Mesothelial cell of epicardium (in vitro differentiated cells): ENCODE measurements around the gene TACC3. TPM values are rescaled to one million over a fixed set of nuclear protein-coding genes. Genes with fewer than 3 reads are reported as not detected.

Source experiments
- DNase-seq, 2 experiments: peaks; one replicate each; pipeline ENCODE4 v3.0.0; 2021; ENCODE audit warnings: low spot score in 2 of 2; ENCODE audit not compliant: unreplicated experiment in 2 of 2
- H3K27ac Mint-ChIP-seq: 2 replicates; pipeline ENCODE4 v1.8.0; 2021; ENCODE audit warnings: mixed read lengths
- H3K27me3 Mint-ChIP-seq: 2 replicates; pipeline ENCODE4 v1.8.0; 2021; ENCODE audit warnings: low read depth, mixed read lengths
- H3K36me3 Mint-ChIP-seq: 2 replicates; pipeline ENCODE4 v1.8.0; 2021; ENCODE audit warnings: mixed read lengths
- H3K4me1 Mint-ChIP-seq: 2 replicates; pipeline ENCODE4 v1.8.0; 2021; ENCODE audit warnings: mixed read lengths
- H3K4me3 Mint-ChIP-seq: 2 replicates; pipeline ENCODE4 v1.8.0; 2021; ENCODE audit warnings: mild to moderate bottlenecking, moderate library complexity, mixed read lengths
- H3K9me3 Mint-ChIP-seq: 2 replicates; pipeline ENCODE4 v1.8.0; 2021; ENCODE audit warnings: mixed read lengths
- total RNA-seq: library from RNA; stranded (reverse); gene quantifications from 3 replicates; pipeline ENCODE4 v1.2.1, GENCODE V29; 2021
- TF ChIP-seq, protein P1 (sequence below): fragments of 200-600 bp; sonication (generic); IDR thresholded peaks from one replicate; pipeline ENCODE4 v1.5.0; 2021; ENCODE audit warnings: antibody characterized with exemption; ENCODE audit not compliant: unreplicated experiment

TACC3 gene
- total RNA-seq, 1 donor from 2014 or later = 45.3 TPM

DNA sequence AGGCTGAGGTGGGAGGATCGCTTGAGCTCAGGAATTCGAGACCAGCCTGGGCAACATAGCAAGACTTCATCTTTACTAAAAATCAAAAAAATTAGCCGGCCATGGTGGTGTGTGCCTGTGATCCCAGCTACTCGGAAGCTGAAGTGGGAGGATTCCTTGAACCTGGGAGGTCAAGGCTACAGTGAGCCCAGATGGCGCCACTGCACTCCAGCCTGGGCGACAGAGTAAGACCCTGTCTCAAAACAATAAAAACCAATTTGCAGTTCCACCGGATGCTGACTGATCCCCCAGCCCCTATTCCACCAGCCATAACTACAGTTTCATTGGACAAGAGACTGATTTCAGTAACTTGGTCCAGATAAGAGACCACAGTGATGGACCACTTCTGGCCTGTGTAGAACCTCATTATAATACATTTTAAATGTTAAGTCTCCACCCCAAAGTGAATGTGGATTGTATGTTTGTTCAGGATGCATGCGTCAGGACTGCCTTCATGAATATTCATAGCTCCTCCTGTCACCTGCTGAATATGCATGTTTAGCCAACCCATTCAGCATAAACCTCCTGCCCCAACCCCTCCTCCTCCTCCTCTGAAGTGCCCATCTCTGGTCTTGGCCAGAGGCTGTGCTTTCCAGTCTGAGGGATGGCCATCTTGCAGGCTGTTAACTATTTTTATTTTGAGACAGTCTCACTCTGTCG, 6.9 kb upstream of the TACC3 start:
- no peaks in the 10 kb centered on the region for H3K9me3 Mint-ChIP-seq
- TF ChIP-seq, protein P1, sequence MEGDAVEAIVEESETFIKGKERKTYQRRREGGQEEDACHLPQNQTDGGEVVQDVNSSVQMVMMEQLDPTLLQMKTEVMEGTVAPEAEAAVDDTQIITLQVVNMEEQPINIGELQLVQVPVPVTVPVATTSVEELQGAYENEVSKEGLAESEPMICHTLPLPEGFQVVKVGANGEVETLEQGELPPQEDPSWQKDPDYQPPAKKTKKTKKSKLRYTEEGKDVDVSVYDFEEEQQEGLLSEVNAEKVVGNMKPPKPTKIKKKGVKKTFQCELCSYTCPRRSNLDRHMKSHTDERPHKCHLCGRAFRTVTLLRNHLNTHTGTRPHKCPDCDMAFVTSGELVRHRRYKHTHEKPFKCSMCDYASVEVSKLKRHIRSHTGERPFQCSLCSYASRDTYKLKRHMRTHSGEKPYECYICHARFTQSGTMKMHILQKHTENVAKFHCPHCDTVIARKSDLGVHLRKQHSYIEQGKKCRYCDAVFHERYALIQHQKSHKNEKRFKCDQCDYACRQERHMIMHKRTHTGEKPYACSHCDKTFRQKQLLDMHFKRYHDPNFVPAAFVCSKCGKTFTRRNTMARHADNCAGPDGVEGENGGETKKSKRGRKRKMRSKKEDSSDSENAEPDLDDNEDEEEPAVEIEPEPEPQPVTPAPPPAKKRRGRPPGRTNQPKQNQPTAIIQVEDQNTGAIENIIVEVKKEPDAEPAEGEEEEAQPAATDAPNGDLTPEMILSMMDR = no peak
- H3K36me3 Mint-ChIP-seq = peaks cover 5% of the 10 kb centered on the region
- peaks cover 32% of the 10 kb centered on the region for H3K4me1 Mint-ChIP-seq
- no peaks in the 10 kb centered on the region for H3K27me3 Mint-ChIP-seq
- DNase-seq = no peak
- no peak overlapping the region for H3K4me3 Mint-ChIP-seq
- H3K27ac Mint-ChIP-seq = no peak overlapping the region

DNA sequence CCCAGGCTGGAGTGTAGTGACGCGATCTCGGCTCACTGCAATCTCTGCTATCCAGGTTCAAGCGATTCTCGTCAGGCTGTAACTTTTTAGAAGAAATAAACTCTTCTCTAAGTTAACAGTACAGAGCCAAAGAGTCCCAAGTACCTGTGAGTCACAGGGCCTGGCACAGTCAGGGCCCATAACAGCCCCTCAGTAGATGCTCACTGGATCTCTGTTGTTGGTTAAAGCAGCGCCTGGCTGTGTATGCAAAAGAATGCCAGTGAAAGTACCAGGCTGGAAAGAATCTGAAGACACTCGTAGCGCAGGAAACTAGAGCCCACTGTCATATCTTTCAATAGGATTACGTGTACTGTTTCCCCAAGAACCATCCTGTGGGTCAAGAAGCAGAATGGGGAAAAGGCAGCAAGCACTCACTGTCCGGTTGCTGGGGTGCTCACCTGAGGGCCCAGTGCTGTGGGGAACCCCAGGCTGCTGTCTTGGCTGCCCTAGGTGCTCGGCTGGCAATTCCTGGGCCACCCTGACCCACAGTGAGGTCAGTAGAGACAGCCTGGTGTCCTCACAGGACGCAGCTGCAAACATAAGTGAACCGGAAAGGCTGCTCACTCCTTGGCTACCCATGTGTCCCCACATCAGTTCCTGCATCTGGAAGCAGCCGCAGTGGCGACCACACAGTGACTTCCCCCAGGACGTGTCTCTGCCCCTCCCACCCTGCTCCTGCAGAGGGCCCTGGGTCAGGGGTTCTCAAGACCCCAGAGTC, 6.1 kb upstream of the TACC3 start:
- Mint-ChIP-seq H3K36me3 (peaks cover under 1% of the 10 kb centered on the region), H3K9me3 (no peaks in the 10 kb centered on the region), H3K4me3 (no peak overlapping the region), H3K27me3 (no peaks in the 10 kb centered on the region), H3K27ac (no peak overlapping the region), H3K4me1 (peaks cover 29% of the 10 kb centered on the region)
- DNase-seq = no peak
- TF ChIP-seq, protein P1 = no peak

- Mint-ChIP-seq H3K36me3 (no peaks in the 10 kb centered on the region), H3K4me1 (peaks cover 23% of the 10 kb centered on the region), H3K27ac (no peak overlapping the region), H3K9me3 (no peaks in the 10 kb centered on the region), H3K27me3 (no peaks in the 10 kb centered on the region), H3K4me3 (no peak overlapping the region)
- TF ChIP-seq, protein P1 = no peak
- DNase-seq = no peak
Measured at GRCh38 chr4:1716065-1716945, 5.0 kb upstream of the TACC3 start.

DNA sequence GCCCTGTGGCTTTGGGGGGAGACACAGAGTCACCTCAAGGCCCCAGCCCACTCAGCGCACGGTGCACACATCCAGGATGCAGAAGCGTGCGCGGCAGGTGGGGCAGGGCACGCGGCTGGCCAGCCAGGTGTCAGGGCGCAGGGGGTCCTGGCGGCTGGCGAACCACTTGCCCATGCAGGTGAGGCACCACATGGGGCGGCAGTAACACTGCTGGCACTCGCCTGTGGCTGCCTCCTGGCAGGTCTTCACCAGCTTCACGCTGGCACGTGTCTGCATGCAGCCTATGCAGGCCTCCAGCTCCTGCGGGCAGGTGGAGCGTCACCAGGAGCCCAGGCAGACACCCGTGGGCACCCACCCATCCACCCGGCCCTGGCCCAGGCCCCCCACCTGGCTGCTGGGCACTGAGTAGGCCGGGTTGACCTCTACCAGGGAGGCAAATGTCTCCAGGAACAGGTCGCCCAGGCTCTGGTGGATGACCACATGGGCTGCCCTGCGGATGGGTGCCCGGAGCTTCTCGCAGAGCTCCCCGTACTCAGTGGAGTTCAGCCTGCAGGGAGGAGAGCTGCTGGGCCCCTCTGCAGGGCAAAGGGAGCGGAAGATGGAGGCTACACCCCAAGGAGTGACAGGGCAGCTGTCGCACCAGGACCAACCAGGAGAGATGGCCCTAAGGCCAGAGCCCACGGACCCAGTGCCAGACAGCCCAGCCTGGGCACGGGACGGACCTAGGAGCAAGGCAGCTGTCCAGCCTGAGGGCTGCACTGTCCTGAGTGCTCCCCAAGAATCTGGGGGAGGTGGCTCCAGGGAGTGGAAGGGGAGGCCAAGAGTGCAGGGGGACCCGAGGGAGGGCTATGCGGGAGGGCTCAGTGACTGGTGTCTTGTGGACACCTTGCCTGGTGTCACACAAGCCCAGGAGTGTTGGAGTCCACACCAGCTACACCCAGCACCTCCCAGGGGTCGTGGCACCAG, 3.9 kb upstream of the TACC3 start:
- H3K27me3 Mint-ChIP-seq = no peaks in the 10 kb centered on the region
- TF ChIP-seq, protein P1 = no peak
- no peak overlapping the region for H3K27ac Mint-ChIP-seq
- peaks cover 27% of the 10 kb centered on the region for H3K4me1 Mint-ChIP-seq
- no peak for DNase-seq
- no peaks in the 10 kb centered on the region for H3K36me3 Mint-ChIP-seq
- H3K9me3 Mint-ChIP-seq = no peaks in the 10 kb centered on the region
- H3K4me3 Mint-ChIP-seq = no peak overlapping the region
